Esophagus muscularis mucosa (tissue), 4 donors: ENCODE measurements around the gene SELENOO. TPM values are rescaled to one million over a fixed set of nuclear protein-coding genes. Genes with fewer than 3 reads are reported as not detected.

Experiments
- DNase-seq: peaks from one replicate; pipeline ENCODE4 v3.0.0-alpha.2; 2017; ENCODE audit errors: extremely low spot score
- H3K27ac ChIP-seq, 4 donors: fragments of 200-600 bp; sonication (generic); replicated peaks in 1 of 4; 1 replicate in 3 of 4; 2 replicates in 1 of 4; pipeline ENCODE4 v1.5.1; 2016 to 2019; ENCODE audit warnings: mild to moderate bottlenecking in 1 of 4
- H3K27me3 ChIP-seq, 4 donors: fragments of 200-600 bp; sonication (generic); one replicate each; pipeline versions ENCODE4 v1.5.1 to v1.6.0; 2016 to 2019
- H3K36me3 ChIP-seq, 4 donors: fragments of 200-600 bp; sonication (generic); one replicate each; pipeline ENCODE4 v1.5.1; 2016 to 2019
- H3K4me1 ChIP-seq, 4 donors: fragments of 200-600 bp; sonication (generic); one replicate each; pipeline ENCODE4 v1.5.1; 2016 to 2019
- H3K4me3 ChIP-seq, 4 donors: fragments of 200-600 bp; sonication (generic); 1 replicate in 2 of 4; 2 replicates in 2 of 4; pipeline ENCODE4 v1.5.1; 2016 to 2019; ENCODE audit warnings: mild to moderate bottlenecking in 4 of 4, moderate library complexity in 1 of 4
- H3K9me3 ChIP-seq, 4 donors: fragments of 200-600 bp; sonication (generic); 1 replicate in 3 of 4; 2 replicates in 1 of 4; pipeline ENCODE4 v1.5.1; 2016 to 2019
- CTCF ChIP-seq, 3 experiments: fragments of 200-600 bp in 2 of 3; fragments of 450-650 bp in 1 of 3; sonication (generic) in 2 of 3; IDR thresholded peaks; one replicate each; pipeline ENCODE4 v1.5.1; 2017 to 2019; ENCODE audit warnings: antibody characterized with exemption in 3 of 3, mild to moderate bottlenecking in 2 of 3, moderate library complexity in 1 of 3
- EP300 ChIP-seq: sonication (generic); formaldehyde crosslinking; IDR thresholded peaks from one replicate; pipeline ENCODE4 v1.6.1; 2017; ENCODE audit warnings: antibody characterized with exemption
- POLR2A ChIP-seq: fragments of 450-650 bp; IDR thresholded peaks from one replicate; pipeline ENCODE4 v1.6.1; 2017; ENCODE audit warnings: antibody characterized with exemption, moderate library complexity, mild to moderate bottlenecking, low read depth
- POLR2AphosphoS5 ChIP-seq, 2 donors: sonication (generic); formaldehyde crosslinking; IDR thresholded peaks; one replicate each; pipeline ENCODE4 v1.6.1; 2017; ENCODE audit warnings: antibody characterized with exemption in 2 of 2
- WGBS: methylation state at CpG from one replicate; pipeline ENCODE4 v1.1.5; 2018; 5-methylcytosine and 5-hydroxymethylcytosine counted together
- intact Hi-C: fragments of 100-400 bp; cut with DNase I; formaldehyde crosslinking; loops from one replicate; pipeline ENCODE4 v1.15.1; 2023
- total RNA-seq, 4 donors: library from RNA; depleted of rRNA; stranded (reverse); fragments of >200 nt; gene quantifications; one replicate each; pipeline versions ENCODE4 v1.1.0 to v1.2.1, GENCODE V29; 2016

Gene SELENOO
- total RNA-seq, 4 donors from 2014 or later, result 22.4 to 41.0 (median 23.0) TPM

DNA sequence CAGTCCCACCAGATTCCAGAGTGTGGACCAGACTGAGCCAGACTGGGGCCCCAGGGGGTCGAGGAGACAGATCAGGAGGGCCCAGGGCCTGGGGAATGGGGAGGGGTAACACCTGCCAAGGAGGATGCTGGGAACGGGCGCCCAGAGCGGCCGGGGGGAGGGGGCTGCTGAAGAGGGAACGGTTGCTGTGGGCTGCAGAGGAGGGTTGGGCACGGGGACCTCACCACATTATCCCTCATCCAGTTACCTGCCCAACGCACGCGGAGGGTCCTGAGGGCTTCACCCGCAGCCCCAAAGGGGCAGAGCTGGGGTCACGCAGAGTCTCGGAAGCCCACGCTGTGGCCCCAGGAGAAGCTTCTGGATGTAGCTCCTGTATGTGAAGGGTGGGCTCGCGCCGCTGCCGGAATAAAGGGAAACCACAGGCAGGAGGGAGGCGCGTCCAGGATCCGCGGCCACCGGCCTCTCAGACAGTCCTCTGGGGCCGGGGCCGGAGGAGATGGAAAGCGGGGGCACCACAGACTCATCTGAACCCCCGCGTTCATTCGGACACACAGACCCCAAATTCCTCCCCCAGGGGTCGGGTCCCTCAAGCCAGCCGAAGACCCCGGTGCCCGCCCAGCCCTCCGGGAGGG lies 866 bp upstream of the SELENOO start:
- Histone ChIP-seq H3K36me3 (peaks cover 0 to 51% (median 42%) of the 10 kb centered on the region in 4 donors), H3K27ac (peak overlapping the region; percentile 81 to 88 (median 82)), H3K4me3 (peak overlapping the region; percentile 73 to 96 (median 90)), H3K4me1 (peaks cover 22 to 34% (median 31%) of the 10 kb centered on the region in 4 donors), H3K9me3 (no peaks in the 10 kb centered on the region), H3K27me3 (no peaks in the 10 kb centered on the region)
- DNase-seq, result no peak
- intact Hi-C loops, result no loop called here
- TF ChIP-seq POLR2AphosphoS5 (IDR thresholded peaks at IDR 0.05), result no peak
- no peak for TF ChIP-seq EP300
- TF ChIP-seq CTCF (IDR thresholded peaks at IDR 0.05), result no peak
- no peak for TF ChIP-seq POLR2A
- 11% methylated on average over 21 of the region's 34 CpGs for WGBS

- Histone ChIP-seq H3K9me3 (no peaks in the 10 kb centered on the region), H3K4me3 (peak overlapping the region; percentile 73 to 96 (median 90)), H3K27me3 (no peaks in the 10 kb centered on the region), H3K36me3 (peaks cover 0 to 41% (median 38%) of the 10 kb centered on the region in 4 donors), H3K27ac (peak overlapping the region; percentile 81 to 88 (median 82)), H3K4me1 (peaks cover 25 to 49% (median 44%) of the 10 kb centered on the region in 4 donors)
- DNase-seq, result no peak
- 27% methylated on average over 7 of the region's 115 CpGs for WGBS
- TF ChIP-seq POLR2AphosphoS5 (IDR thresholded peaks at IDR 0.05) (no peak), CTCF (IDR thresholded peaks at IDR 0.05) (no peak), EP300 (no peak)
- intact Hi-C loops, result no loop called here
Observed at GRCh38 chr22:50201191-50202129, 649 bp downstream of the SELENOO start.

DNA sequence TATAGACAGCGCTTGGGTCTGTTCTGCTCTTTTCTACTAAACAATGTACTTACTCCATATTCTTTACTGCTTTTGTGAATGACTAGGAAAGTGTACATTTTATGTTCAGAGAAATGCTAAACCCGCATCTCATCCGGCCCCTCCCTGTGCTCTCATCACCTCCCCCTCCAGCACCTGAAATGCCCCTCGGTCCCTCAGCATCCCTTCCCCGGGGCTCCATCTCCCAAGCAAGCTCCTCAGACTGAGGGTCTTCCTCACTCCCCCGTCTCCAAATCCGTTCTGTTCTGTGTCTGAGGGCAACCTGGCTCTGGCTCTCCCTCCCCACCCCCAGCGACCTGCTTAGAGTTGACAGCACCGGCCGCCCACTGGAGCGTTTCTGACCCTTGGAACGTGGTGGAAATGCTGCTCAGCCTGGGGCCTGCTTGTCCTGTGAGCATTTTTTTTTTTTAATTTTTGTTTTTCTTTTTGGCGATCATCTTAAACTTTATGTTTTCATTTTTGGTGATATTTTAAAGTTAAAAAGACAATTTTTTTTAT lies 1.4 kb downstream of the SELENOO start:
- no peaks in the 10 kb centered on the region for H3K9me3 ChIP-seq
- H3K36me3 ChIP-seq, result peaks cover 3 to 43% (median 40%) of the 10 kb centered on the region in 4 donors
- peak overlapping the region in 1 of 4 donors; percentile 83 for H3K27ac ChIP-seq
- WGBS, result 69% methylated on average over 13 of the region's 13 CpGs
- H3K4me1 ChIP-seq, result peaks cover 33 to 56% (median 51%) of the 10 kb centered on the region in 4 donors
- intact Hi-C loops, result no loop called here
- TF ChIP-seq EP300 (no peak), POLR2A (no peak), CTCF (IDR thresholded peaks at IDR 0.05) (no peak), POLR2AphosphoS5 (IDR thresholded peaks at IDR 0.05) (no peak)
- DNase-seq, result no peak
- H3K27me3 ChIP-seq, result no peaks in the 10 kb centered on the region
- peak overlapping the region; percentile 73 to 96 (median 90) for H3K4me3 ChIP-seq

GRCh38 chr22:50203288-50203687 lies 2.5 kb downstream of the SELENOO start:
- 100% methylated on average over 1 of the region's 1 CpG for WGBS
- Histone ChIP-seq H3K36me3 (peaks cover 3 to 41% (median 38%) of the 10 kb centered on the region in 4 donors), H3K4me3 (no peak overlapping the region), H3K4me1 (peaks cover 39 to 62% (median 57%) of the 10 kb centered on the region in 4 donors), H3K9me3 (no peaks in the 10 kb centered on the region), H3K27me3 (no peaks in the 10 kb centered on the region), H3K27ac (no peak overlapping the region)
- no peak for TF ChIP-seq EP300
- no peak for TF ChIP-seq POLR2AphosphoS5 (IDR thresholded peaks at IDR 0.05)
- TF ChIP-seq CTCF (IDR thresholded peaks at IDR 0.05), result no peak
- no peak for TF ChIP-seq POLR2A
- no peak for DNase-seq
- intact Hi-C loops, result no loop called here
